Activated CD4-positive, alpha-beta T cell treated with anti-CD3 and anti-CD28 coated beads, Interleukin-2, amount 50 U/mL, for 48 hours (primary cell): ENCODE measurements around the gene FGF19.

Experiments
- DNase-seq, 2 experiments: peaks; one replicate each; pipeline ENCODE4 v3.0.0-alpha.2; 2020

The FGF19 gene, protein sequence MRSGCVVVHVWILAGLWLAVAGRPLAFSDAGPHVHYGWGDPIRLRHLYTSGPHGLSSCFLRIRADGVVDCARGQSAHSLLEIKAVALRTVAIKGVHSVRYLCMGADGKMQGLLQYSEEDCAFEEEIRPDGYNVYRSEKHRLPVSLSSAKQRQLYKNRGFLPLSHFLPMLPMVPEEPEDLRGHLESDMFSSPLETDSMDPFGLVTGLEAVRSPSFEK

DNA sequence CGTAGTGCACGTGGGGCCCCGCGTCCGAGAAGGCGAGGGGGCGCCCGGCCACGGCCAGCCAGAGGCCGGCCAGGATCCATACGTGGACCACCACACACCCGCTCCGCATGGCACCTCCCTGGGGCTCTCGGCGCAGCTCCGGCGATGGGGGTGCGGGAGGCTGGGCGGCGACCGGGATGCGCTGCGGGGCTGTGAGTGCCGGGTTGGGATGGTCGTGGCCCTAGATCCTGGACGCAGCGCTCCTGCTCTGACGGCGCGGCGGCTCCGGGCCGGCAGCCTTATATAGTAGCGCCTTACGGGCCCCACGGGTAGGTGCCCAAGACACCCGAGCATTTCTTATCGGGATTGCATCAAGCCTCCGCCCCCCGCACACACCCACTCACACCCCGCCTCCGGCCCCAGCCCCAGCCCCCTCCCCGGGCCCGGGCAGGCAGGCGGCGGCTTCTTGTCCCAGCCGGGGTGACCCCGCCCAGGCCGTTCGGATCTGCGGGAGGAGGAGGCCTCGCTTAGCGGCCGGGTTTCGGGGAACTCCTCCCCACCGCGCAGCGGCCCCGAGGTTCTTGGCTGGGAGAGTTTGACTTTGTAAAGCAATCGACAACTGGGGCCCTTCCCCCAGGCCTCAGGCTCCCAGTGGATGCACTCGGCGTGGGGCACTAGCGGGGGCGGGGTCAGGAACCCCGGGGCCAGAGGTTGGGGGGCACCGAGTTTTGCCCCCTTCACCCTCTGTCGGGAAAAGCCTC is at the start of gene FGF19:
Gene FGF19, minus strand, starts transcription at position 255 of the 740 bp plus-strand sequence. Its CDS starts 146 bp downstream, at position 109.
- DNase-seq = peak in 1 of 2 experiments; percentile 20

DNA sequence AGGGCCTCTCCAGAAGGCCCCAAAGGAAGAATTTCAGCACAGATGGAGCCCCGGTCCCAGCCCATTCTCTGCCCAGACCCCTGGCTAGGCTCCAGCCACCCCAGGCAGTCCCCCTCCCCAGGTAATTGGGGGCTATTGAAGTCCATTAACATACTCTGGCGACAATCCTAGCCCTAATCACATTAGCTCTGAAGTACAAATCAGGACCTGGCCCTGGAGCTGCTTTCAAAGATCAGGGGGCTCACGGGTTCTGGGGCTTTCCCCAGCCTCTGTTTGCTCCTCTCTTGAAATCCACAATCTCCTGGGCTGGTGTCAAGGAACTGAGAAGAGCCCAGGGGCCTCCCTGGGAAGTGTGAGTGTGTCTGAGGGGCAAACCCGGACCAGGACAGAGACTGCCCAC is 49.1 kb upstream of the FGF19 start:
- DNase-seq = no peak

DNA sequence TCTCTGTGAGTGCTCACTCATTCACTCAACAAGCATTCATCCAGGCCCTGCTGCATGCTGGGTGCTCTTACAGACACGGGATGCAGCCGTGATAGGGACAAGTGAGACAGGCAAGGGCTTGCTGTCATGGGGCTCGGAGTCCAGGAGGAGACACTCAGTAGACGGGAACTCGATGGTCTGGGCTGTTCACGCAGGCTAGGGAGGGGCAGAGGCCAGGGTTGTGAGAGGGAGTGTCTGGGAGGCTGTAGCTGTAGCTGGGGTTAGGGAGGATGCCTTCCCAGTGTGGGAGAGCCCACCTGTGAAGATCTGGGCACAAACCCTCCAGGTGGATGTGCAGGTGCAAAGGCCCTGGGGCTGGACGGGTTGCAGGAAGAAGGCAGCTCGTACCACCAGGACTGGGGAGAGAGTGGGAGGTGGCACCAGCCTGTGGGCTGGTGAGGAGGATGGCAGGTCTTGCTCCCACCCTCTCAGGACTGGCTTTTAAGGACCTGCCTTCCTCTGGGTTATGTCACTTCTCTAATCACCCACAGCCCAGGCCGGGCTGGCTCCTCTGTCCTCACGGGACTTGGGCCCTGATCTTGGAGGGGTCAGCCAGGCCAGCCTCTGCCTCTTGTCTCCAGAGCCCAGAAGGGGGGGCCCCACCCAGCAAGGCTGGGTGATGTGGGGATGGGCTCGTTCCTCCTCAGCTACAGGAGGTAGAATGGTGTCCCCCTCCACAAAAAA is 47.2 kb upstream of the FGF19 start:
- DNase-seq = no peak

DNA sequence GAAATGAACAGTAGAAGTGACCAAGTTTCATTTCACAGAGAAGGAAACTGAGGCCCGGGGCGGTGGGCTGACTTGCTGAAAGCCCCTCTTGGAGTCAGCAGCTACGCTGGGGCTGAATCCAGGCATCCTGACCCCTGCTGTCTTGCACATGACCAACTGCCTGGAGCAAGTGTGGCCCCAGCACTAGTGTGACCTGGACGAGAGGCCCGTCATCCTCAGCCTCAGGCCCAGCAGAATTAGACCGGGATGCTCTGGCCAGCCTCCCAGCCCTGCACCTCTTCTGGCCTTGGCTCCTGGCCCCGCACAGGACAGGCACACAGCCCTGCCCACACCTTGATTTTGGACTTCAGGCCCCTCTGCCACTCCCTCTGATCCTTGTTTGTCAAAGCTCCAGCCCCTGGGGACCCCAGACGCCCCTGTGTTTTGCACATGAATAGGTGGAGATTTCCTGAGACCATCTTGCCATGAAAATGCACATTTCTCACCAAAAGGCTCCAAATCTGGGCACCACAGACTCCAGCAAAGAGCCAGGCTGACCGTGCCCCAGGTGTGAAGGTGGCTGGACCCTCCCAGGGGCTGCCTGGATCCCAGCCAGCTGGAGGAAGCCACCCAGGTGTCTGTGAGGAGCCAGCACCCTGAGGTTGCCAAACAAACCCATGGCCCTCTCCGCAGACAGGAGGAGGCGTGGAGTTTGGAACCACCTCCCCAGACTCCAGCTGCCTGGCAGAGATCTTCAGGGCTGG is 46.5 kb upstream of the FGF19 start:
- no peak for DNase-seq

DNA sequence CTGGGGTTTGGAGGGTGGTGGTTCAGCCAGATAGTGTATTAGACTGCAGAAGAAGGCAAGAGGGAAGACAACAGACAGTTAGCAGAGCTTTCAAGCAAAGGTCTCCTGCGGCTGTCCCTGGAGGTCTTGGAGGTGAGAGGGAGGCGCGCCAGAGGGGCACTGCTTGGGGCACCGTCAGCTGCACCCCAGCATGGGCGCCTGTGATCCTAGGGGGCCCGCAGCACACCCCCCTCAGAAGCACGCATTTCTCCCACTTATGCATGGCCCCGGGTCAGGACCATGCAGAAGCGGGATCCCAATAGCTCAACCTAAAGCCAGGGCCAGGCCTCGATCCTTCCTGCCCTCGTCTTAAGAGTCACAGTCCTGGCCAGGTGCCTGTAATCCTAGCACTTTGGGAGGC is 44.8 kb upstream of the FGF19 start:
- DNase-seq = no peak

DNA sequence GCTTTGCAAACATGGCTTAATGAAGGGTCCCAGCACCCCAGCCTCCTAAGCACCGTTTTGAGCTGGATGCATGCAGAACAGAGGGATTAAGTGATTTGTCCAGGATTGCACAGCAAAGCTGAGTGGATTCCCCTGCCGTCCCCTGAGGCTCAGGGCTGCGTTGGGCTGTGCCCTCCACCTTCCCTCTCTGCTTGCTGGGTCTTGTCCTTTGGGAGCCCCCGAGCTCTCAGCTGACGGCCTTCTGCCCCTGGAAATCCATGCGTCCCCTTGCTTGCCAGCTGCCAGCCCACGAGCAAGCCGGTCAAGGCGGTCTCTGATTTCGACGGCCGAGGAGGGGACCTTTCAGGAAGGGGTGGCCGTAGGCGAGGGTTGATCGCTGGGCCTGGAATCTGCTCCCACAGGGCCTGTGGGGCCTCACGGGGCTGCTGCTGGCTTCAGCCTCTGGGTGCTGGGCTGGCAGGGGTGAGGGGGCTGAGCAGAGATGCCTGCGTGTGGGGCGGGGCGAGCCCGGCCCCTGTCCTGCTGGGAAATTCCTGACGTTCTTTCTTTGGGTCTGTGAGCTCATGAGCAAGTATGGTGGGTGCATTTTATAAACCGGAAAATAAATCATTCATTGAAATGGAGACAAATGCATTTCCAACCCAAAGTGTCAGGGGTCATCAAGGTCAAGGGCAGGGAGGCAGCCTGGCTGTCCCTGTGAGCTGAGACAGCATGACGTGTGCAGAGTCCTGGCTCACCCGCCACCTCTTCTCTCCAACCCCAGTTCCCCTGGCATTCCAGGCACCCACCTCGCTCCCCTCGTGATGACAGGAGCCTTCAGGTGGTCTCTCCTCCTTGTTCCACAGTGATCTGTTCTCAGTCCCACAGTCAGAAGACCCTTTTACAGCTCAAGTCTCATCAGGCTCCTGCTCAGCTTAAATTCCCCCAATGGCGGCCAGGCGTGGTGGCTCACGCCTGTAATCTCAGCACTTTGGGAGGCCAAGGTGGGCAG is 43.2 kb upstream of the FGF19 start:
- no peak for DNase-seq

- DNase-seq = no peak
These were observed 42.3 kb upstream of the FGF19 start for GRCh38 chr11:69746140-69746539.

GRCh38 chr11:69745201-69745600 is 41.4 kb upstream of the FGF19 start:
- DNase-seq = no peak

DNA sequence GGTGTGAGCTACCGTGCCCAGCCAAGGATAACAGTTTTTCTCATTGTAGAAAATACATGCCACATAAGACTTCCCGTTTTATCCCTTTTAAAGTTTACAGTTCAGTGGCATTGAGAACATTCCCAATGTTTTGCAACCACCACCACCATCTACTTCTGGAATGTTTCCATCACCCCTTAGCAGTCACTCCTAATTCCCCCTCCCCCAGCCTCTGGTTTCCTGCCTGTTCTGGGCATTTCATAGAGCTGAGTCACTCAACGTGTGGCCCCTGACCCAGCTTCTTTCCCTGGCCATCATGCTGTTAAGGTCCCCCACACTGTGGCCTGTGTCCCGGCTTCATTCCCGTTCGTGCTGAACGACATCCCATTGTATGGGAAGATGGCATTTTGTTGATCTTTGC is 40.6 kb upstream of the FGF19 start:
- no peak for DNase-seq

DNA sequence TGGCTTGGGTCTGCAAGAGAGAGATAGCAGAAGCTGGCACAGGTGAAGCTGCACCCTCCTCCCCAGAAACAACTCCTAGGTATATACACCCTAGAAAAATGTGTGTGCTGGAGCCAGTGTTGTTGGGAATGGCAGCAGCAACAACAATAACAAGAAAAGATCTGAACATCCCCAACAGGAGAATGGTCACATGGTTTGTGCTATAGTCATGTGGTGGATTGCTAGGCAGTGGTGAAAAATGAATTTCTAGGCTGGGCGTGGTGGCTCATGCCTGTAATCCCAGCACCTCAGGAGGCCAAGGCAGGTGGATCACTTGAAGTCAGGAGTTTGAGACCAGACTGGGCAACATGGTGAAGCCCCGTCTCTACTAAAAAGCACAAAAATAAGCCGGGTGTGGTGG is 31.0 kb upstream of the FGF19 start:
- DNase-seq = no peak

DNA sequence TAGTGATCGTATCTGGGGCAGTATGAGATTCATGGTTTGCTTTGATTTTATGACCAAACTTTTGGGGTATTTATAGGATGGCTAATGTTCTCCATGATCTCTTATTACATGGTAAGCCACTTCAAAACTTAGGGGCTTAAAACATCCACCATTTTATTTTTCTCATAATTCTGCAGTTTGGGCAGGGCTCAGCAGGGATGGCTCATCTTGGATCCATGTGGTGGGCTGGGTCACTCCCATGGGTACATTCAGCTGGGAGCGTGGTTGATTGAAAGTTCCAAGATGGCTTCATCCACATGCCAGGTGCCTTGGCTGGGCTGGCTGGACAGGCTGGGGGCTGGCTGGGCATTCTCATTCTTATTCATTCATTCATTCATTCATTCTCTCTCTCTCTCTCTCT is 30.5 kb upstream of the FGF19 start:
- no peak for DNase-seq

DNA sequence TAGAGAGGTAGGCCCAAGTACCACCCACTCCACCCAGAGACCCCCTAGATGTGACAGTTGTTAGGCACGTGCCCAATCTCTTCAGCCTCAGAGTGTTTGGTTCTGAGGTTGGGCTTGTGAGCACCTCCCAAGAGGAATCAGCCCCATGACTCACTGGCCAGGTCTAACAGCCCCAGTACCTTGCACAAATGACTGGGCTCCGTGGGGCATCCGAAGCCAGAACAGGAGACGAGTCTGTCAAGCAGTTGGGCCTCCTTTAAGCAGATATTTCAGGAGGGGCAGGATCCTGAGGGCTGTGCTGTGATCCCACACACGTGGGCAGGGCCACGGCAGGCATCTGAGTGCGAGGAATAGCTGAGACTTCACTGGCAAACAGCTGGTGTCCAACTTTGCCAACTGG is 29.1 kb upstream of the FGF19 start:
- no peak for DNase-seq

DNA sequence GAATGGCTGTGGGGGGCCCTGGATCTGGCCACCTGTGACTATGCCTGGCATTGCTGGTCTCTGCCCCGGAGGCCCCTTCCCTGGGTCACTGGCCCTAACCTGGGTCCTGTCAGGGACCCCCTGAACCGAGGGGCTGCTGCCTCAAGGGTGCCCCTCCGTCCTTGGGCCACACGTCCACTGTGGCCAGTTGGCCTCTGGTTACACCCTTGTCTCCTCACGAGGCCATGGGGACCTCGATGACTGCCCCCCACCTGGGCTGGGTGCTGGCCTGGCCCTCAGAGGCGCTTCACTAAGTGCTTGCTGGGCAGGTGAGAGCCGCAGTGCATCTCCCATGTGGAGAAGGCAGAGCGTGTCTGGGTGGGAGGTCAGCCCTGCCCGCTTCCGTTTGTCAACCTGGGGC is 27.3 kb upstream of the FGF19 start:
- no peak for DNase-seq

GRCh38 chr11:69730500-69730899 is 26.7 kb upstream of the FGF19 start:
- no peak for DNase-seq

DNA sequence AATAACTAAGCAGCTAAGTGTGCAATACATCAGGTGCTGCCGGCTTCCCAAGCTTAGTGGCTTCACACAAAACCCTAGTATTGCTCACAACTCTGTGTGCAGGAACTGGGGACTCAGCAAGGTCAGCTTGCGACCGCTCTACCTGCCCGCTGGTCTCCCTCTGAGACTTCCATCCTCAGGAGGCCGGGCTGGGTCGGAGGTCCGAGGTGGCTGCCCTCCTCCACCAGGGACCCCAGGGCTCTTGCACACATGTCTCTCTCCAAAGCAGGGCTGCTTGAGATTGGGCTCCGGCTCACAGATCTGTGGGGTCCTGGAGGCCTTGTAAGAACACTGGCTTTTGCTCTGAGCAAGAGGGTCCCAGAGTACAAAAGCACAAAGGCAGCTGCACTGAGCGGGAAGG is 25.4 kb upstream of the FGF19 start:
- no peak for DNase-seq

DNA sequence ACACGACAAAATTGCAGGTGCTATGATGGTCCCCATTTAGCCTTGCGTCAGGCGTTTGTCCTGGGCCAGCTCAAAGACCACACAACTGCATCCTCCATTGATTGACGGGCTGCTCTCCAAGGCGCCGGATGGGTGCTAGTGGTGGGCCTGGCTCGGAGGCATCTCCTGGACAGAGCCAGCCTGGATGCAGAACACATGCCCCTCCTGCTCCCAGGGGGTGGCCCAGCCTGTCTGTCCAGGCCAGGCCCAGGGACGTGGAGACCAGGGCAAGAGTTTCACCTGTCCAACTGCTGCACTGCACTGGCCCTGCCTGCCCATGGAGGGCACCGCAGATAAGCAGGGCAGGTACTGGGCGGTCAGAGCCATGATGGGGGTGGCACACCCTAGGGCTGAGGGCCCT is 23.4 kb upstream of the FGF19 start:
- no peak for DNase-seq

DNA sequence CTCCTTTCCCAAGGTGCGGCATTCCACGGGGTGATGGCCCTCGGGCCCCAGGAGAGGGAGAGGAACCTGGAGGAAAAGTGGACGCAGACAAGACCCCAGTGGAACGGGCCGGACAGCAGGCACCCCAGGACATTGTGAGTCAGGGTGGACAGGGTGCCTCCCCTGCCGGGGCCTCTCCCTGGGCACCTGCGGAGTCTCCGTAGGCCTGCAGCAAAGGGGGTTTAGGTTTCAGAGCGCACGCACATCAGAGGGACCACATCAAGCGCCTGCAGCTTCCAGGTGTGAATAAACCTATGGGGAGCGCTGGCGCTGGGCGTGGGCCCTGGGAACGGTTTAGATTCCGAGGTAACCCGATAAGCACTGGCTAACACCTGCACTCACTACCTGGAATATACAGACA is 22.7 kb upstream of the FGF19 start:
- no peak for DNase-seq

DNA sequence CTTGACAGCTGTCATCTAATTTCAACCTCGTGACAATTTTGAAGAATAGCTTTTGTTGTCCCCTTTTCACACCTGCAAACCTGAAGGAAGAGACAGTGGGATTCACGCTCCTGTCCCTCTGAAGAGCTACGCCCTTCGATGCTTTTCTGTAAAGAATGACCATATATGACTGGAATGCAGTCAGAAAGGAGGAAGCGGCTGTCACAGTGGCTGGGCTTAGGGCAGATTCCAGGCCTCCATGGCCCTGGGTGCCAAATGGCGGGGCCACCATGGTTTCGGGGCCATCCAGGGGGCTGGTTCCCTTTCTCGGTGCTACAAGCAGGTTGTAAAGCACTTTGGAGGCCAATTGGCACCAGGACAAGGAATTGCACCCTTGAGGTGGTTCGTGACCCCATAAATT is 22.2 kb upstream of the FGF19 start:
- DNase-seq = no peak

DNA sequence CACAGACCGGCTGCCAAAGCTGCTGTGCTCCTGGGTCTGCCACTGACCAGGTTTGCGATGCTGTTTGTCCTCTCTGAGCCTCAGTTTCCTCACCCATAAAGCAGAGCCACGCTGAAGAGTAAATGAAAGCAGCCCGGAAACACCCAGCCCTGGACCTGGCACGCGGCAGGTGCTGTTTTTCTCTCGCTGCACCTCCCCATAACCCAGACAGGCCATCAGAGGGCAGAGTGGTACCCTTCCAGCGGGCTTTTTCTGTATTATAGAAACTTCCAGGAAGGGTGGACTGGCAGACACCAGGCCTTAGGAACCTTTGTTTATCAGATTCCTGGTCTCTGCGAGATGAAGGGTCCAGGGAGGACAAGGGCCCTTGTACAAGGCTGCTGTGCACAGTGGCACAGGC is 17.9 kb upstream of the FGF19 start:
- no peak for DNase-seq

- DNase-seq = no peak
These were observed 17.3 kb upstream of the FGF19 start for GRCh38 chr11:69721106-69721505.

- no peak for DNase-seq
These were observed 15.1 kb upstream of the FGF19 start for GRCh38 chr11:69718912-69719311.

- peak in 1 of 2 experiments; percentile 14 for DNase-seq
These were observed 14.3 kb upstream of the FGF19 start for GRCh38 chr11:69718147-69718546.
